NOMO-1 (cell line): ENCODE data around the gene LSM3.

Source experiments
- DNase-seq, 2 experiments: peaks; one replicate each; lab custom pipeline; 2025; ENCODE audit not compliant: unreplicated experiment in 2 of 2; lab: John Stamatoyannopoulos, UW

The LSM3 gene

DNA sequence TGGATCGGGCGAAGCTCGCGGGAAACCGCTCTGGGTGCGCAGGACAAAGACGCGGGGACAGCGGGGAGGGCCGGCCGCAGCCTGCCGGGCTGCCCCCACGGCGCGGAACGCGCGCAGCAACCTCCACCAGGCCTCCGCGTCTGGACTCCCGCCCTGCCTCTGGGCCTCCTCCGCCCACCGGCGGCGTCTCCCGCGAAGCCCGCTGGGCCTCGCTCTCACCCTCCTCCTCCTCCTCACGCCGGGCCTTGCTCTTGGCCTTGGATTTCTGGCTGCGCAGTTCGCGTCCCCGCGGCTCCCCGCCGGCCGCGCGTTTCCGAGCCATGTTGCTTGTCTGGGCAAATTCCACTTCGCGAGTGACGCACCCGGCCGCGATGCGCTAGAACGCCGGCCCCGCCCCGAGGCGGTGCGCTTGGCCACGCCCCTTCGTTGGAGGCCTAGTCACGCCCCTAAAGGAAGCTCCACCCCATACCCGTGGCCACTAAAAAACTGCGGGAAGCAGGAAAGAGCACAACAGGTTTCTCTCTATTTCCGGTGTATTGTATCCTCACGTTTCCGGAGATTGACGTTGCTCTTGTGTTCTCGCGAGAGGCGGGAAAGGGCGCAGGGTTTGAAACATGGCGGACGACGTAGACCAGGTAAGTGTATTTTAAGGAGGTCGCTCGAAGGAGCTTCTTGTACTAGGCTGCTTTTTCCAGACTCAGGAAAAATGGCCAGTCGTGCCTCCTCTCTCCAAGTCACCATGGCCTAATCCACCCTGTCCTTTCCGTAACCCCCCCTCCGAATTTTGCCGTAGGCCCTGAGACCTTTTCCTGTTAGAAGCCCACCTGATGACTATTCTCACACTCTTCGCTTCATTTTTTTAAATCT lies at the start of gene LSM3, which contains the start of gene XPC:
Gene LSM3 (plus strand): TSS at position 571 of the 867 bp plus-strand sequence. CDS start 44 bp downstream, at position 615.
Gene XPC (minus strand): TSS at position 355 of the 867 bp plus-strand sequence. CDS start 33 bp downstream, at position 322.
- peak; percentile 97 to 99 for DNase-seq

DNA sequence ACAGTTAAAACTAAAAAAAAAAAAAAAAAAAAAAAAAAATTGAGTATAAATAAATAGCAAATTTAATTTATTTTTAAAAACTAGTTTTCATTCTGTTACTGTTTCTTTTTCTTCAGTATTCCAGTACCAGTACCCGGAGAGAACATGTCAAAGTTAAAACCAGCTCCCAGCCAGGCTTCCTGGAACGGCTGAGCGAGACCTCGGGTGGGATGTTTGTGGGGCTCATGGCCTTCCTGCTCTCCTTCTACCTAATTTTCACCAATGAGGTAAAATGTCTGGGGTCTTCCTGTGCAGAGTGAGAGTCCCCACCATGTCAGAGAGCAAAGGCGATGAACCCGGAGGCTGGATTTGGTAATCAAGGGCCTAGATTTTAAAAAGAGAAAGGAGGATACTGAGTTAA lies 49.3 kb upstream of the LSM3 start:
- no peak for DNase-seq

DNA sequence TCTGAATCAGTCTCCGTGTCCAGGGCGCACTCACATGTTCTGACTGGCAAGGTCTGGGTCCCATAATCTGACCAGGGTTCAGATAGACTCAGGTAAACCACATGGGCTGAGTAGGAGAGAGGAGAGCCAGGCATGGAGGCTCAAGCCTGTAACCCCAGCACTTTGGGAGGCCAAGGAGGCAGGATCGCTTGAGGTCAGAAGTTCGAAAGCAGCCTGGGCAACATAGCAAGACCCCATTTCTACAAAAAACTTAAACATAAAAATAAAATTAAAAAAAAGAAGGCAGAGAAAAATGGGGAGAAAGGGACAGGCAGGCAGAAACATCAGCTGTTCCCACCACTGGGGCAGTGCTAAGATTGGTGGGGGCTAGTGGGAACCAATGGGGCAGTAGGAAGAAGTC lies 48.4 kb upstream of the LSM3 start:
- DNase-seq = no peak

DNA sequence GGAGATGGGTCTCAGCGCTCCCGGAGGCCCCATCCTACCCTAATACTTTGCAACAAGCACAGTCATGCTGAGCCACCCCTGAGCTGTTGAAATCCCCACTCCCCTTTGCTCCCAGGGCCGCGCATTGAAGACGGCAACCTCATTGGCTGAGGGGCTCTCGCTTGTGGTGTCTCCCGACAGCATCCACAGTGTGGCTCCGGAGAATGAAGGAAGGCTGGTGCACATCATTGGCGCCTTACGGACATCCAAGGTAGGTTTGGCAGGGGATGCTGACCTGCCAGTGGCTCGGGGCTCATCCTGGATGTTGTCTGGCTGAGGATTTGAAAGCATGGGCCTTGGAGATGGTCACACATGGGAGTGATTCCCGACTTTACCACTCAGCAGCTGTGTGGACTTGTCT lies 47.9 kb upstream of the LSM3 start:
- DNase-seq = no peak

DNA sequence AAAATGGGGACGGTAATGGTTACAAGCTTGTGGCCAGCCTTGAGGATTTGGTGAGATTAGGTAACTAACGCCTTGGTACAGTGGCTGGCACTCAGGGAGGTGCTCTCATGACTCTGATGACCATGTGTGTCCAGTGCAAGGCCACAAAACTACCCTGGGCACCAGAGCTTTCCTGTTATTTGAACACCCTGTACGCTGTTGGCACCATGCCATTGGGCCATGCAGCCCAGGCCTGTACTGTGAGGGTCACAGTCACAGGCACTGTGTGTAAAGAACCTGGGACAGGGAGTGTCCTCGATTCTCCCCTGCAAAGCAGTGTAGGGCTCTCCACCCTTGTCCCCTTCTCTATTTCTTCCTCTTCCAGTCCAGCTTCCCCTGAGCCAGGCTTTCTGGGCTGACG lies 47.5 kb upstream of the LSM3 start:
- no peak for DNase-seq

DNA sequence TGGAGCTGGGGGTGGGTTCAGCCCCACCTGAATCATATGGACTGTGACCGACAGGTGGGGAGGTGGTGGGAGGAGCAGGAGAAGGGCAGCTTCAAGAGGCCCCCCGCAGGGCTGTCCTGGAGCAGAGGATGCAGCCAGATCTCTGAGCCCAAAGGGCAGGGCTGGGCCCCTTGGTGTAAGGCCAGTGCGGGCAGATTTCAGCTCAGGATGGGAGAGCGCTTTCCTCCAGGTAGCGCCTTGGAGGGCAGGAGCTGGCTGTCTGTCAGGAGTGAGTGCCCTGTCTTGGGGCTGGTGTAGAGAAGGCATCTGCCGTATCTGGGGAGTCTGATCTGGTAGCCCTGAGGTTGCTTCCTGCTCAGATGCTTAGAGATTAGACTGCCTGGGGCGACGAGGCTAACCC lies 46.5 kb upstream of the LSM3 start:
- no peak for DNase-seq

DNA sequence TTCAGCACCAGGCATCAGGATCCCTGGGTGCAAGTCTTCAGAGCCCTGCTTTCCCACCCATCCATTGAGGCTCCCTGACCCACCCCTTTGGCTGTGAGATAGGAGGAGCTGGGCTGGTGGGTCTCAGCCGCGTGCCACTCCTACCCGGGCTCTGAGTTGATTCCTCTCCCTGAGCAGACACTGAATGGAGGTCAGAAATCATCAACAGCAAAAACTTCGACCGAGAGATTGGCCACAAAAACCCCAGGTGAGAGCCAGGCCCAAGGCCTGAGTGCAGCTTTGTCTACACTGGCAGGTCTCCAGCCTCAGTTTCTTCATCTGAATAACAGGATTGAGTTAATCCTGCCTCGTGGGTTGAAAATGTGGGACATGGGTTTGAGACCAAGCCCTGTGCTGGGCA lies 45.9 kb upstream of the LSM3 start:
- DNase-seq = no peak

DNA sequence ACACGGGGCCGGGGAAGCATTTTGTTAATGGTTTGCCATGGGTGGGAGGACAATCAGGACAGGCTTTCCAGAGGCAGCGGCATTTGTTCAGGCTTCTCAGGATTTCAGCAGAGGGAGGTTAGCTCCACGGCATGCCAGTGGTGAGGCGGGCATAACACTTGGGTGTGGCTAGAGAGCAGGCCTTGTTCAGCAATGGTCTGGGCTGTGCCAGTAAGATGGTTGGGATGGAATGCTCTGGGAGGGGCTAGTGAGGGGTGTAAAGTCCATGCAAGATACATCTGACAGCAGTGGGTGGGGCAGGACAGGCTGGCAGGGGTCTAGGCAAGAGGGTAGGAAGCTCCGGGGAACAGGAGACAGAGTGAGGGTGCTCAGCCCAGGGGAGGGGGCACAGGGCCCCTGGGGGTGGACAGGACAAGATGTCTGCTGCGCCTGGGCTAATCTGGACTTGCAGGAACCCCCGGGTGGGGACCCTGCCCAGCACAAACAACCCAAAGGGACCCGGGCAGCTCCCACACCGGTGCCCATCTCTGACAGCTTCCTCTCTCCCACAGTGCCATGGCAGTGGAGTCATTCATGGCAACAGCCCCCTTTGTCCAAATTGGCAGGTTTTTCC lies 45.3 kb upstream of the LSM3 start:
- DNase-seq = no peak

DNA sequence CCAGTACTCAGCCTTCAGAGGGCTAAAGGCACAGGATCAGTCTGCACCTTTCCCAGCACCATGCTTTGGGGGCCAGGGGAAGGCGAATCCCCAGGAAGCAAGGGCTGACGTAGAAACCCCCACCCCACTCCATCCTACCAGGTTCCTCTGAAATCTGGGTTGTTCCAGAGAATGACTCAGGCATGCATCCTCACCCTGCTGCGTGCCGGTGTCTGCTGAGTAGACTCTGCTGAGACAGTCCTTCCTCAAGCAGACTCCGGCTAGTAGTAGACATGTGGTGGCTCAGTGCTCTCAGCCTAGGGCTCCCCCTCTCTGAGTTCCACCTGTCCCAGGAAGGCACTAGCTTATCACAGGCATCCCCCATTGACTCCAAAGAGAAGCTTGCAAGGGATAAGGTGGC lies 44.7 kb upstream of the LSM3 start:
- no peak for DNase-seq

DNA sequence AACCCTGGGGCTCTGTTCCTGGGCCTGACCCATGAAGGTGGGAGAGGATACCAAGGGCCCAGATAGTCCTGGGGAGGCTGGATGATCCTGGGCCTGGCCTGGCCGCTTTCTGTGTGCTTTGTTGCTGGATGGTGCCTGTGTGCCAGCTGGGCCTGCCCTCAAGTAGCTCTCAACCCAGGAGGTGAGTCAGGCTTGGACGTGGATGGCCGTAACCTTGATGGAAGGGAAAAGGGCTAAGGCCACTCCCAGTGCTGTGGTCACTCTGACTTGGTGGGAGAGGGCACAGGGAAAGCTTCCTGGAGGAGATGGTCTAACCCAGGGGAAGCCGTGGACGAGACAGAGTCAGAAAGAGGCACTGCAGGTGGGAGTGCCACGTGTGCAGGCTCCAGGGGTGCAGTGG lies 44.3 kb upstream of the LSM3 start:
- no peak for DNase-seq

DNA sequence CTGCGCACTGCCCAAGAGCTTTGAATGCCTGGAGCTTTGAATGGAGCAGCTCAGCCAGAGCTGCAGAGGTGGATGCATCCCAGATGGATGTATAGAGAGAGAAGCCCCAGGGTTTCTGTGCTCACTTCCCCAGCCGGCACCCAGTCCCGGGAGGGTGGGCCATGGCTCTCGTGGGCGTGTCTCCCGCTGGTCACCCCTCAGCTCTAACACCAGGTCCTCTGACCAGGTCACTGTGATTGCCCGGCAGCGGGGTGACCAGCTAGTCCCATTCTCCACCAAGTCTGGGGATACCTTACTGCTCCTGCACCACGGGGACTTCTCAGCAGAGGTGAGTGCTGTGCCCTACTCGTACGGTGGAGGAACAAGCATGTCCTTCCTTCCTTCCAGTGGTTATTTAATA lies 43.0 kb upstream of the LSM3 start:
- DNase-seq = no peak

DNA sequence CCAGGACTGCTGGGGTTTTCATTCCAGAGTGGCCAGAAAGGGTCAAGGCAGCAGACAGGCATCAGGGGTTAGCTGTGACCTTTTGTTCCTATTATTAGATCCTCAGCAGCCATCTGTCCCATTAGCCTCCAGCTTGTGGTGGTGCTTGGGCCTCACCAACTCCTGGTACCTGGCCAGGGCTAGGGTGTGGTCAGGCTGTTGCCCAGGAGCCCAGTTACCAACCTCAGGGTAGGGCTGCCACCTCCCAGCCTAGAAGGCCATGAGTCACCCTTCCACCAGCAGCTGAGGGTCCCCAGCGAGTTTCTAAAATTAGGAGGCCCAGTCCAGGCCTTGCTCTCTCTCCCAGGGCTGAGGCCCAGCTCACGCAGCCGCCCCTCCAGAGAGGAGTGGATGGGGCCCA lies 41.6 kb upstream of the LSM3 start:
- no peak for DNase-seq

DNA sequence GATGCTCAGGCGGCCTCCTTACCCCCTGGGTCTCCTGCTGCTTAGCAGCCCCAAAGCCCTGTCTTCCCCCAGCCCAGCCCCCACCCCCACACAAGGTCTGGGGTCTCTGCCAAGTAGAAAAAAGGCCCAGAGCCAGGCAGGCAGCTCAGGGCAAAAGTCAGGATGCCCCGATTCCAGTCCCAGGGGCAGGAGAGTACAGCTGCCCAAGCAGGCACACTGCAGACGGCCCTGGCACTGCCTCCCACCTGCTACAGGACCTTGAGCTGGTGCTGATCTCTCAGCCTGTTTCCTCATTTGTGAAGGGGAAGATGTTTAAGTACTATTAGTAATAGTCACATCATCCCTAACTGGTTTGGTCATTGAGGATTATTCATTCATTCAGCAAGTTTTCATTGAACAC lies 41.2 kb upstream of the LSM3 start:
- DNase-seq = no peak

DNA sequence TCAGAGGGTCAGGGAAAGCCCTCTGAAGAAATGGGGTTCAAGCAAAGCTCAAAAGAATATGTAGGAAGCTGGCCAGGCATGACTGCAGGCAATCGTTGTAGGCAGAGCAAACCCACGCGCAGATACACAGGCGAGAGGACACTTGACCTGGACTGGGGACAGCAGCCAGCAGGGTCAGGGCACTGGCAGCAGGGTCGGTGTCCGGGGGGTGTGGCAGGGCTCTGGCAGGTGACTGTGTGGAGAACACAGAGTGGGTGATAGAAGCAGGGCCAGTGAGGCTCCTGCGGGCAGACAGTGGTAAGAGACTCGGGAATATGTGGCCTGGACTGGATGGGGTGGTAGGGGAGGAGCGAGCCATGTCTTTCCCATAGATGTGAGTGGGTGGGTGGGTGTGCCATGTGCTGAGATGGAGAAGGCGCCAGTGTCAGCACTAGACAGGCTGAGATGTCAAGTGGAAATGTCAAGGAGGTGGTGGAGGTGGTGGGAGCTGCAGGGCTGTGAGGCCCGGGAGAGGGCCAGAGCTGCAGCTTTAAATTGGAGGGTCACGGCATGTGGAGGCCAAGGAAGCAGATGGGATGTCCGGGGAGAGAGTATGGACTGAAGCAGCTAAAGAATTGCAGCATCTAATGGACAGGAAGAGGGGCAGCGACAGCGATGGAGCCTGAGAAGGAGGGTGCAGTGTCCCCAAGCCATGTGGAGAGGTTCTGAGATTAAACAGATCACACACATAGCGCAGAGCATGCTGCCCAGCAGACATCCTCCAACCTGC lies 40.3 kb upstream of the LSM3 start:
- no peak for DNase-seq

DNA sequence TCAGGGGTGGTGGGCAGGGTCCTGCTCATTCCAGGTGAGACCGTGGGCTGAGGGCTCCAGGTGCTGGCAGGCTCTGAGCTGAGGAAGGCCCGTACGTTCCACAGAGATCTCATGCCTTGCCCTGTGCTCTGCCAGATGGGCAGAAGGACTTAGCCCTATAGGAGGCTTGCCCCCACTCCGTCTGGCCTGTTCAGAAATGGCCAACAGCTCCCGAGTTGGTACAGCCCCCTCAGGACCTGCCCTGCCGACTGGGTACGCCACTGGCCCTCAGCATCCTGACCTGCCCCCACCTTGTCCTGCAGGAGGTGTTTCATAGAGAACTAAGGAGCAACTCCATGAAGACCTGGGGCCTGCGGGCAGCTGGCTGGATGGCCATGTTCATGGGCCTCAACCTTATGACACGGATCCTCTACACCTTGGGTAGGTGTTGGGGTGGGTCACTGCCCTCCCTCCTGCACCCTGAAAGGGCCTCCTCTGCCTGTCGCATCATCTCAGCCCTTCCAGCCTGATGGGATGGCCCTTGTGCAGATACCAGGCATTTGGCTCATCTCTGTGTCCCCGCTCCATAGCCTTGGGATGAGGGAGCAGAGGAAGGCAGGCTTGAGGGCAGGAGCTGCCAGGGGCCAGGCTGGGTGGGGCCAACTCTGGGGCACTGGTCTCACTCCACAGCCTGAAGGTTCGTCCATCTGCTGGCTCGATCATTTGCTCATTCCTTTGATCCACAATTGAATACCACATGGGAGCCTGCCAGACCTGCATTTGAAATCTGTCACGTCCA lies 39.5 kb upstream of the LSM3 start:
- no peak for DNase-seq

DNA sequence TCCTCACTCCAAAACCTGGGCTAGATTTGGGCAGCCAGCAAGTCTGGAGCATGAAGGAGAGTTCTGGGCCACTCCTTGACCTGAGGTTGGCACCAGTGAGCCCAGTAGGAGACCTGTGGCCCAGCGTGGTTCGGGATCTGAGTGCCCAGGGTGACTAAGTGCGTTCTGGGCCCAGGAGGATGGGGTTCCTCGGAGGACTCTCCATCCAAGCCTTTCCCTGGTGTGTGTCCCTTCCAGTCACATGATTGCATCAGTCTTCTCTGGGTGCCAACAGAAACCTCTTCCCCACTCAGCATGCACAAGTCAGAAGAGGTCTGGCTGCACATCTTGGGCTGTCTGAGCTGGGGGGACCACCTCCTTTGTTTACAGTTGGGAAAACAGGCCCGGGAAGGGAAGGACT lies 38.8 kb upstream of the LSM3 start:
- DNase-seq = no peak

DNA sequence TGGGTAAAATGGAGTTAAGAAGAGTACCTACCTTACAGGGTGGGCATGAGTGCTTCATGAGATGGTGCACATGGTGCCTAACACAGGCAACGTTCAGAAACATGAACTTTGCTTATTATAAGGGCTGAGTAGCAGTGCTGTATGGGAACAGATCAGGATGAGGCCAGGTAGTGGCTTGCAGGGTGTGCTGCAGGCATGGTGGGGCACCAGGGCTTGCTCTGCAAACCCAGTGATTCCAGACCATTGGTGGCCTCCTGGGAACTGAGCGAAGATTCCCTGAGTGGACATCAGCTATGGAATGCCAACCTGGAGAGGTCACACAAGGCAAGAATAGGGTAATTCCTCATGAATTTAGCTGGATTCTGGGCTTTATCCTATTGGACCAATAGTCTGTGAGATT lies 37.9 kb upstream of the LSM3 start:
- no peak for DNase-seq

DNA sequence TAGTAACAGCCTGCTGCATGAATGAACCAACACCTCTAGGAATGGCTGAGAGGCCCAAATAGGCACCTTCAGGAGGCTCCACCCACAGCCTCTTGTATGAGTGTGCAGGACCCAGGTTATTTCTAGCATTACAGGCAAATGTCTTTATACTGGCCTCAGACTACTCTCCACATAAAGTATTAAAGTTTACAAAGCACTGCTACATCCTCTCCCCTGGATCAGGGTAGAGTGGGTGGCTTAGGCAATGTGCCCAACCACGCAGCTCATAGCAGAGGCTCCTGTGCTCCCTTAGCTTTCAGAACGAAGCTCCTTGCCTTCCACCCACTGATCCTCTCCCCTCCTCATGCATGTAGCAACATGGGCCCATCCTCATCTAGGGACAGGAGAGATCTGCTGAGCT lies 37.5 kb upstream of the LSM3 start:
- no peak for DNase-seq

DNA sequence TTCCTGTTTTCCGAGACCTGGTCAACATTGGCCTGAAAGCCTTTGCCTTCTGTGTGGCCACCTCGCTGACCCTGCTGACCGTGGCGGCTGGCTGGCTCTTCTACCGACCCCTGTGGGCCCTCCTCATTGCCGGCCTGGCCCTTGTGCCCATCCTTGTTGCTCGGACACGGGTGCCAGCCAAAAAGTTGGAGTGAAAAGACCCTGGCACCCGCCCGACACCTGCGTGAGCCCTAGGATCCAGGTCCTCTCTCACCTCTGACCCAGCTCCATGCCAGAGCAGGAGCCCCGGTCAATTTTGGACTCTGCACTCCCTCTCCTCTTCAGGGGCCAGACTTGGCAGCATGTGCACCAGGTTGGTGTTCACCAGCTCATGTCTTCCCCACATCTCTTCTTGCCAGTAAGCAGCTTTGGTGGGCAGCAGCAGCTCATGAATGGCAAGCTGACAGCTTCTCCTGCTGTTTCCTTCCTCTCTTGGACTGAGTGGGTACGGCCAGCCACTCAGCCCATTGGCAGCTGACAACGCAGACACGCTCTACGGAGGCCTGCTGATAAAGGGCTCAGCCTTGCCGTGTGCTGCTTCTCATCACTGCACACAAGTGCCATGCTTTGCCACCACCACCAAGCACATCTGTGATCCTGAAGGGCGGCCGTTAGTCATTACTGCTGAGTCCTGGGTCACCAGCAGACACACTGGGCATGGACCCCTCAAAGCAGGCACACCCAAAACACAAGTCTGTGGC lies 36.8 kb upstream of the LSM3 start:
- no peak for DNase-seq

DNA sequence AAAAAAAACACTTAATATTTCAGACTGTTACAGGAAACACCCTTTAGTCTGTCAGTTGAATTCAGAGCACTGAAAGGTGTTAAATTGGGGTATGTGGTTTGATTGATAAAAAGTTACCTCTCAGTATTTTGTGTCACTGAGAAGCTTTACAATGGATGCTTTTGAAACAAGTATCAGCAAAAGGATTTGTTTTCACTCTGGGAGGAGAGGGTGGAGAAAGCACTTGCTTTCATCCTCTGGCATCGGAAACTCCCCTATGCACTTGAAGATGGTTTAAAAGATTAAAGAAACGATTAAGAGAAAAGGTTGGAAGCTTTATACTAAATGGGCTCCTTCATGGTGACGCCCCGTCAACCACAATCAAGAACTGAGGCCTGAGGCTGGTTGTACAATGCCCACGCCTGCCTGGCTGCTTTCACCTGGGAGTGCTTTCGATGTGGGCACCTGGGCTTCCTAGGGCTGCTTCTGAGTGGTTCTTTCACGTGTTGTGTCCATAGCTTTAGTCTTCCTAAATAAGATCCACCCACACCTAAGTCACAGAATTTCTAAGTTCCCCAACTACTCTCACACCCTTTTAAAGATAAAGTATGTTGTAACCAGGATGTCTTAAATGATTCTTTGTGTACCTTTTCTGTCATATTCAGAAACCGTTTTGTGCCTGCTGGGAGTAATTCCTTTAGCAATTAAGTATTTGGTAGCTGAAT lies 35.9 kb upstream of the LSM3 start:
- no peak for DNase-seq
